Kidney epithelial cell (primary cell): ENCODE data around the gene PIK3R3. TPM values are rescaled to one million over a fixed set of nuclear protein-coding genes. Genes with fewer than 3 reads are reported as not detected.

ENCODE experiments used
- DNase-seq: peaks from one replicate; pipeline ENCODE4 v3.0.0-alpha.2; 2010; ENCODE audit warnings: low read depth
- H3K27me3 ChIP-seq: 2 replicates; pipeline ENCODE4 v1.6.0; 2011; ENCODE audit warnings: low read length; ENCODE audit not compliant: control insufficient read depth, insufficient read depth
- H3K36me3 ChIP-seq: 2 replicates; pipeline ENCODE4 v1.5.1; 2011; ENCODE audit warnings: low read length; ENCODE audit not compliant: control insufficient read depth, insufficient read depth
- H3K4me3 ChIP-seq: 2 replicates; pipeline ENCODE4 v1.5.1; 2011; ENCODE audit warnings: low read depth, mild to moderate bottlenecking, control low read depth, low read length
- total RNA-seq: library from RNA; depleted of rRNA; stranded (reverse); fragments of >200 nt; gene quantifications from 2 replicates; pipeline ENCODE4 v1.2.3, GENCODE V29; 2015
- TF ChIP-seq, protein P1 (sequence below): IDR thresholded peaks from 2 replicates; pipeline ENCODE4 v1.5.1; 2011; ENCODE audit warnings: mild to moderate bottlenecking, moderate library complexity, low read length, control low read depth, inconsistent platforms; ENCODE audit not compliant: insufficient read depth, poor library complexity, severe bottlenecking

PIK3R3 gene
- total RNA-seq, 1 donor from 2014 or later = 7.4 TPM

- Histone ChIP-seq H3K36me3 (no peaks in the 10 kb centered on the region), H3K4me3 (no peak overlapping the region), H3K27me3 (no peaks in the 10 kb centered on the region)
- DNase-seq = no peak
- TF ChIP-seq, protein P1, sequence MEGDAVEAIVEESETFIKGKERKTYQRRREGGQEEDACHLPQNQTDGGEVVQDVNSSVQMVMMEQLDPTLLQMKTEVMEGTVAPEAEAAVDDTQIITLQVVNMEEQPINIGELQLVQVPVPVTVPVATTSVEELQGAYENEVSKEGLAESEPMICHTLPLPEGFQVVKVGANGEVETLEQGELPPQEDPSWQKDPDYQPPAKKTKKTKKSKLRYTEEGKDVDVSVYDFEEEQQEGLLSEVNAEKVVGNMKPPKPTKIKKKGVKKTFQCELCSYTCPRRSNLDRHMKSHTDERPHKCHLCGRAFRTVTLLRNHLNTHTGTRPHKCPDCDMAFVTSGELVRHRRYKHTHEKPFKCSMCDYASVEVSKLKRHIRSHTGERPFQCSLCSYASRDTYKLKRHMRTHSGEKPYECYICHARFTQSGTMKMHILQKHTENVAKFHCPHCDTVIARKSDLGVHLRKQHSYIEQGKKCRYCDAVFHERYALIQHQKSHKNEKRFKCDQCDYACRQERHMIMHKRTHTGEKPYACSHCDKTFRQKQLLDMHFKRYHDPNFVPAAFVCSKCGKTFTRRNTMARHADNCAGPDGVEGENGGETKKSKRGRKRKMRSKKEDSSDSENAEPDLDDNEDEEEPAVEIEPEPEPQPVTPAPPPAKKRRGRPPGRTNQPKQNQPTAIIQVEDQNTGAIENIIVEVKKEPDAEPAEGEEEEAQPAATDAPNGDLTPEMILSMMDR = no peak
These were observed 42.8 kb upstream of the PIK3R3 start for GRCh38 chr1:46175243-46175642.

DNA sequence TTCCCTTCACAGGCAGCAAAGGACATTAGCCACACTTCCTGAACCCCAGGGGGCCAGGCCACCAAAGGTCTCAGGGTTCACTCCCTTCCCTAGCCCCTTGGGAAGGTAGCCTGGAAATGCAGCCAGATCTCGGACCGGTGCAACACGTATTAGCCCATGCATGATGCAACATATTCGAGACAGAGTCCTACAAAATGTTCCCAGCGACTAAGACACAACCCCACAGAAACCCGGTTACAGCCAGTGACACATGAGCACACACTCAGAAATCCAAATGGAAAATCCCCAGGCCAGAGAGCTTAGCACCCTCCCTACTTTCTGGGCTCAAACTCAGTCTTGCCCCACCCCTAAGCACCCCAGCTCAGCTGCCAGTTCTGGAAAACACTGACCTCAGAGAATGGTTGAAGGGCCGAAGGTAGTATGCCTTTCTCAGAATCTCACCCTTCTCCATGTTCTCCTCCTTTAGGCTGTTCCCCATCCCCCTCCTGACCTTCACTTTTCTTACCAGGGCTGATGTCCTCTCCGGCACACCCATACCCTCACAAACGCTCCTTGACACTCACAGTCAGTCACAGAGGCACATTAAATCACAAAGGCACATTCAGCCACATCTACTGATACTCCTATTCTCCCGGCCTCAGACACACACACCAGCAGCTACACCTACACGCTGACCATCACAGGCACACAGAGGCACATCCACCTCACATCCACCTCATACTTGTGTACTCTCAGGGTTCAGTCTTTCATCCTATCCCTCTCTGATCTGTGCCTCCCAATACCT is 42.2 kb upstream of the PIK3R3 start, which contains the start of gene TSPAN1:
TSPAN1 (plus strand) TSS at position 640 of the 784 bp plus-strand sequence. CDS start 6,021 bp downstream, outside the sequence.
- H3K36me3 ChIP-seq = no peaks in the 10 kb centered on the region
- H3K4me3 ChIP-seq = no peak within 1 kb of the TSS
- no peak for DNase-seq
- H3K27me3 ChIP-seq = no peaks in the 10 kb centered on the region
- TF ChIP-seq, protein P1 = no peak

GRCh38 chr1:46173361-46173856 is 41.0 kb upstream of the PIK3R3 start:
- TF ChIP-seq, protein P1 = no peak
- no peak for DNase-seq
- H3K36me3 ChIP-seq = no peaks in the 10 kb centered on the region

GRCh38 chr1:46172321-46172720 is 39.9 kb upstream of the PIK3R3 start:
- TF ChIP-seq, protein P1 = no peak
- H3K27me3 ChIP-seq = peaks cover 1% of the 10 kb centered on the region
- no peak overlapping the region for H3K4me3 ChIP-seq
- H3K36me3 ChIP-seq = no peaks in the 10 kb centered on the region
- DNase-seq = no peak

More at GRCh38 chr1:46173361-46173856, 41.0 kb upstream of the PIK3R3 start:
- no peaks in the 10 kb centered on the region for H3K27me3 ChIP-seq
- no peak overlapping the region for H3K4me3 ChIP-seq

DNA sequence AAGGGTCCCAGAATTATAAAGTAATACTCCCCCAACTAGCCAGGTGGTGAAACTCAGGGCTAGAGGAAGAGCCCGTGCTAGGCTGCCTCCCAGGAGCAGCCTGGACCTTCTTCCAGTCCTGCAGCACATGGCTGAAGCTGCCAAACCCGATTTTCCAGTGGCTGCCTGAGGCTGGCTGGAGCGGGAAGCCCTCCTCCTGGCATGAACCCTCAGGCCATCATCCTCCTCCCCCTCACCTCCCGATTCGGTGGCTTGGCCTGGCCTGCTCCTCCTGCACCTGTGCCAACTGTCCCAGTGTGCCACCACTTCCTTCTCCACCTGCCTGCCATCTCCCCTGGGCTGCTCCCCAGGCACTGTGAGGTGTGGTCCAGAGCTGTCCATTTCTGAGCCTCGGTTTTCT is 39.4 kb upstream of the PIK3R3 start:
- Histone ChIP-seq H3K4me3 (no peak overlapping the region), H3K36me3 (no peaks in the 10 kb centered on the region), H3K27me3 (peaks cover 5% of the 10 kb centered on the region)
- no peak for DNase-seq
- TF ChIP-seq, protein P1 = no peak
